Neuronal stem cell (in vitro differentiated cells): ENCODE data around the gene WNT6.
"Not testable (repeated sequence)": the region's sequence is repeated elsewhere in the genome, so short reads cannot be mapped to it uniquely, and the experiment has no call there.

Experiments
- DNase-seq: peaks from one replicate; pipeline ENCODE4 v3.0.0-alpha.2; 2013; ENCODE audit warnings: low spot score
- H2AFZ ChIP-seq: one replicate; pipeline ENCODE4 v1.6.1; 2013; ENCODE audit warnings: mild to moderate bottlenecking, low read length, inconsistent platforms
- H2AK5ac ChIP-seq: 2 replicates; pipeline ENCODE4 v1.6.1; 2013; ENCODE audit warnings: low read depth, mild to moderate bottlenecking, inconsistent platforms, low read length, moderate library complexity, mixed read lengths
- H2BK120ac ChIP-seq: 2 replicates; pipeline ENCODE4 v1.6.1; 2013; ENCODE audit warnings: low read depth, mild to moderate bottlenecking, inconsistent platforms, low read length, moderate library complexity, mixed read lengths
- H2BK12ac ChIP-seq: one replicate; pipeline ENCODE4 v1.6.1; 2013; ENCODE audit warnings: low read length, inconsistent platforms
- H2BK15ac ChIP-seq: 2 replicates; pipeline ENCODE4 v1.6.1; 2013; ENCODE audit warnings: mild to moderate bottlenecking, low read length, inconsistent platforms, mixed read lengths
- H2BK5ac ChIP-seq: one replicate; pipeline ENCODE4 v1.6.1; 2013; ENCODE audit warnings: inconsistent platforms, mild to moderate bottlenecking, low read length, moderate library complexity
- H3K14ac ChIP-seq: one replicate; pipeline ENCODE4 v1.6.1; 2013; ENCODE audit warnings: low read length, inconsistent platforms
- H3K18ac ChIP-seq: 2 replicates; pipeline ENCODE4 v1.6.1; 2013; ENCODE audit warnings: low read length, inconsistent platforms
- H3K23ac ChIP-seq: 2 replicates; pipeline ENCODE4 v1.6.1; 2013; ENCODE audit warnings: low read depth, mild to moderate bottlenecking, mixed read lengths, low read length, inconsistent platforms; ENCODE audit not compliant: poor library complexity
- H3K27ac ChIP-seq: replicated peaks from 3 replicates; pipeline ENCODE4 v1.5.1; 2013; ENCODE audit warnings: low read length, inconsistent platforms
- H3K27me3 ChIP-seq, 3 experiments: 2 replicates each; pipeline ENCODE4 v1.6.1; 2013; ENCODE audit warnings: low read length in 3 of 3, mild to moderate bottlenecking in 2 of 3, inconsistent platforms in 1 of 3, low read depth in 1 of 3, mixed read lengths in 1 of 3, moderate library complexity in 1 of 3; ENCODE audit not compliant: control insufficient read depth in 3 of 3, insufficient read depth in 3 of 3
- H3K36me3 ChIP-seq, 2 donors: replicated peaks in 1 of 2; 2 replicates each; pipeline ENCODE4 v1.6.1; 2013; ENCODE audit warnings: low read length in 2 of 2; ENCODE audit not compliant: control insufficient read depth in 2 of 2, insufficient read depth in 2 of 2
- H3K4ac ChIP-seq: 2 replicates; pipeline ENCODE4 v1.6.1; 2013; ENCODE audit warnings: inconsistent platforms, mild to moderate bottlenecking, low read length, moderate library complexity
- H3K4me1 ChIP-seq, 2 donors: 1 replicate in 1 of 2; 2 replicates in 1 of 2; pipeline ENCODE4 v1.6.1; 2013; ENCODE audit warnings: low read length in 2 of 2, low read depth in 1 of 2; ENCODE audit not compliant: control insufficient read depth in 2 of 2, insufficient read depth in 1 of 2
- H3K4me2 ChIP-seq: one replicate; pipeline ENCODE4 v1.6.1; 2013; ENCODE audit warnings: mild to moderate bottlenecking, low read length, inconsistent platforms; ENCODE audit not compliant: insufficient read depth, poor library complexity, severe bottlenecking
- H3K4me3 ChIP-seq, 2 donors: 2 replicates each; pipeline ENCODE4 v1.5.1; 2013; ENCODE audit warnings: low read length in 2 of 2, mild to moderate bottlenecking in 2 of 2, inconsistent platforms in 1 of 2, moderate library complexity in 1 of 2
- H3K79me1 ChIP-seq: one replicate; pipeline ENCODE4 v1.6.1; 2013; ENCODE audit warnings: low read depth, mild to moderate bottlenecking, inconsistent platforms, low read length, moderate library complexity
- H3K9ac ChIP-seq: one replicate; pipeline ENCODE4 v1.6.1; 2013; ENCODE audit warnings: mild to moderate bottlenecking, low read depth, low read length, inconsistent platforms; ENCODE audit not compliant: poor library complexity
- H3K9me3 ChIP-seq, 2 donors: replicated peaks in 1 of 2; 2 replicates each; pipeline versions ENCODE3 to v1.6.1; 2013; ENCODE audit warnings: low read length in 2 of 2, mild to moderate bottlenecking in 2 of 2, inconsistent platforms in 1 of 2, low read depth in 1 of 2, mixed read lengths in 1 of 2, moderate library complexity in 1 of 2; ENCODE audit not compliant: control insufficient read depth in 2 of 2, insufficient read depth in 1 of 2
- H4K8ac ChIP-seq: one replicate; pipeline ENCODE4 v1.6.1; 2013; ENCODE audit warnings: low read depth, mild to moderate bottlenecking, inconsistent platforms, low read length, moderate library complexity
- H4K91ac ChIP-seq: one replicate; pipeline ENCODE4 v1.6.1; 2013; ENCODE audit warnings: low read length, low read depth, mild to moderate bottlenecking, inconsistent platforms; ENCODE audit not compliant: poor library complexity
- WGBS, 2 donors: extraction: QIAGEN DNeasy Blood & Tissue Kit; methylation state at CpG; one replicate each; pipeline ENCODE4 v1.1.7; 2013; ENCODE audit warnings: missing lambda C conversion rate in 2 of 2, mixed read lengths in 1 of 2; ENCODE audit not compliant: insufficient read length in 2 of 2, insufficient replicate concordance in 1 of 2; ENCODE audit errors: extremely low coverage in 2 of 2; 5-methylcytosine and 5-hydroxymethylcytosine counted together

WNT6 gene

DNA sequence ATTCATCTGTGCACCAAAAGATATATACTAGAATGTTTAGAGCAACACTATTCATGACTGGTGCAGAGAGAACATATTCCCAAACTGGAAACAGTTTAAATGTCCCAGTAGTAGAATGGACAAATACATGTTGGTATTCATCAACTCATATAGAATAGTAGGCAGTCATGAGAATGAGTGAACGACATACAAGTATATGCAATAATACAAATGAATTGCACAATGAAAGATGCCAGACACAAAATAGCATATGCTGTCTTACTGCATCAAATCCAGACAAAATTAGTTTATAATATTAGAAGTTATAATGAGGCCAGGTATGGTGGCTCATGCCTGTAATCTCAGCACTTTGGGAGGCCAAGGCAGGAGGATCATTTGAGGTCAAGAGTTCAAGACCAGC lies 19.7 kb upstream of the WNT6 start:
- Histone ChIP-seq H3K14ac (no peak overlapping the region), H2BK120ac (no peak overlapping the region), H3K4ac (no peak overlapping the region), H2BK5ac (no peak overlapping the region), H3K9ac (no peak overlapping the region), H3K4me3 (no peak overlapping the region), H3K79me1 (no peaks in the 10 kb centered on the region), H4K91ac (no peak overlapping the region), H3K4me2 (no peak overlapping the region), H3K18ac (no peak overlapping the region), H4K8ac (no peak overlapping the region), H3K27ac (no peak overlapping the region), H3K9me3 (peaks cover 0 to 10% of the 10 kb centered on the region in 2 donors), H3K23ac (no peak overlapping the region), H2AK5ac (no peak overlapping the region), H3K4me1 (no peaks in the 10 kb centered on the region), H2BK12ac (no peak overlapping the region), H2BK15ac (no peak overlapping the region), H3K36me3 (no peaks in the 10 kb centered on the region), H3K27me3 (peaks cover 0 to 19% (median 0%) of the 10 kb centered on the region in 3 experiments), H2AFZ (no peak overlapping the region)
- no peak for DNase-seq
- no CpG with 5 or more reads among the region's 1 CpG for WGBS, 2 donors

DNA sequence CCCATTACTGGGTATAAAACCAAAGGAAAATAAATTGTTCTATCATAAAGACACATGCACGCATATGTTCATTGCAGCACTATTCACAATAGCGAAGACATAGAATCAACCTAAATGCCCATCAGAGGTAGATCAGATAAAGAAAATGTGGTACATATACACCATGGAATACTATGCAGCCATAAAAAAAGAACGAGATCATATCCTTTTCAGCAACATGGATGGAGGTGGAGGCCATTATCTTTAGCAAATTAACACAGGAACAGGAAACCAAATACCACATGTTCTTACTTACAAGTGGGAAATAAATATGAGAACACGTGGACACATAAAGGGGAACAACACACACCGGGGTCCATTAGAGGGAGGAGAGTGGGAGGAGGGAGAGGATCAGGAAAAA lies 15.3 kb upstream of the WNT6 start:
- not testable (repeated sequence) for H3K4me2 ChIP-seq, H2AK5ac ChIP-seq, H3K79me1 ChIP-seq, H3K4ac ChIP-seq, H2AFZ ChIP-seq, H2BK5ac ChIP-seq, H2BK15ac ChIP-seq, H2BK120ac ChIP-seq, H3K18ac ChIP-seq, DNase-seq, H3K9ac ChIP-seq, H3K23ac ChIP-seq, H3K36me3 ChIP-seq, H3K4me1 ChIP-seq, H4K91ac ChIP-seq, H4K8ac ChIP-seq, H3K4me3 ChIP-seq, H3K9me3 ChIP-seq, H3K14ac ChIP-seq, H3K27ac ChIP-seq, H2BK12ac ChIP-seq, H3K27me3 ChIP-seq
- WGBS, 2 donors, result no CpG with 5 or more reads among the region's 5 CpGs

DNA sequence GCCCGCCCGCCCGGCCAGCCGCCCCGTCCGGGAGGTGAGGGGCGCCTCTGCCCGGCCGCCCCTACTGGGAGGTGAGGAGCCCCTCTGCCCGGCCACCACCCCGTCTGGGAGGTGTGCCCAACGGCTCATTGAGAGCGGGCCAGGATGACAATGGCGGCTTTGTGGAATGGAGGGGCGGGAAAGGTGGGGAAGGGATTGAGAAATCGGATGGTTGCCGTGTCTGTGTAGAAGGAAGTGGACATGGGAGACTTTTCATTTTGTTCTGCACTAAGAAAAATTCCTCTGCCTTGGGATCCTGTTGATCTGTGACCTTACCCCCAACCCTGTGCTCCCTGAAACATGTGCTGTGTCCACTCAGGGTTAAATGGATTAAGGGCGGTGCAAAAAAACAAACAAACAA lies 12.6 kb upstream of the WNT6 start:
- not testable (repeated sequence) for H3K4ac ChIP-seq, DNase-seq, H3K18ac ChIP-seq, H3K36me3 ChIP-seq, H3K27me3 ChIP-seq, H2AFZ ChIP-seq, H3K9me3 ChIP-seq, H3K27ac ChIP-seq, H2BK15ac ChIP-seq, H4K91ac ChIP-seq, H4K8ac ChIP-seq, H2BK5ac ChIP-seq, H2BK12ac ChIP-seq, H2AK5ac ChIP-seq, H3K9ac ChIP-seq, H3K4me2 ChIP-seq, H3K23ac ChIP-seq, H3K79me1 ChIP-seq, H2BK120ac ChIP-seq, H3K4me1 ChIP-seq, H3K14ac ChIP-seq, H3K4me3 ChIP-seq
- no CpG with 5 or more reads among the region's 18 CpGs for WGBS, 2 donors

DNA sequence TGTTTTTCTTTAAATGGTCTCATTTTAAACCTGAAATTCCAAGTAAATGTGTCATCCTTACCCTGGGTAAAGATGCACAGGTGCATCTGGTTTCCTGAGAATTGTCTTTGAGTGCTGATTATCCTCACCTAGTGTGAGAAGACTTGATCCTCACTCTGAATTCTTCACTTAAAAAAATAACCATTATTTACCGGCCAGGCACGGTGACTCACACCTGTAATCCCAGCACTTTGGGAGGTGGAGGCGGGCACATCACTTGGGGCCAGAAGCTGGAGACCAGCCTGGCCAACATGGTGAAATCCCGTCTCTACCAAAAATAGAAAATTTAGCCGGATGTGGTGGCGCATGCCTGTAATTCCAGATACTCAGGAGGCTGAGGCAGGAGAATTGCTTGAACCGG lies 9.9 kb upstream of the WNT6 start:
- DNase-seq, result no peak
- no peak overlapping the region for H3K18ac ChIP-seq
- no peak overlapping the region for H3K4me2 ChIP-seq
- H3K36me3 ChIP-seq, result no peaks in the 10 kb centered on the region
- no peak overlapping the region for H3K4me3 ChIP-seq
- H3K4me1 ChIP-seq, result peaks cover 0 to 5% of the 10 kb centered on the region in 2 donors
- H3K27ac ChIP-seq, result no peak overlapping the region
- H3K23ac ChIP-seq, result no peak overlapping the region
- no peak overlapping the region for H3K4ac ChIP-seq
- H3K79me1 ChIP-seq, result no peaks in the 10 kb centered on the region
- no peak overlapping the region for H2BK5ac ChIP-seq
- H4K91ac ChIP-seq, result no peak overlapping the region
- no peak overlapping the region for H4K8ac ChIP-seq
- H2AK5ac ChIP-seq, result no peak overlapping the region
- no peak overlapping the region for H3K14ac ChIP-seq
- H2BK120ac ChIP-seq, result no peak overlapping the region
- no peak overlapping the region for H2AFZ ChIP-seq
- no peaks in the 10 kb centered on the region for H3K9me3 ChIP-seq
- H3K9ac ChIP-seq, result no peak overlapping the region
- H3K27me3 ChIP-seq, result peaks cover 2 to 31% (median 17%) of the 10 kb centered on the region in 3 experiments
- H2BK15ac ChIP-seq, result no peak overlapping the region
- no peak overlapping the region for H2BK12ac ChIP-seq
- no CpG with 5 or more reads among the region's 7 CpGs for WGBS, 2 donors
